ENCODE measurements around the gene ADARB1. TPM values are rescaled to one million over a fixed set of nuclear protein-coding genes. Genes with fewer than 3 reads are reported as not detected.

ADARB1 gene
- total and polyA plus RNA-seq, 2 of the 8 experiments (the other 6 are each of a cell fraction or from before 2014, with no cell fraction given): 4.7 to 14.9 TPM

- no peak for TF ChIP-seq EP300 (IDR thresholded peaks at IDR 0.05; ENCODE audit: borderline replicate concordance in 1 of 2, low read depth in 2 of 2, low read length in 2 of 2)
- no peak for TF ChIP-seq CHD7 (IDR thresholded peaks at IDR 0.05; ENCODE audit: insufficient replicate concordance, low read length)
- no peak for TF ChIP-seq RBBP5 (IDR thresholded peaks at IDR 0.05; ENCODE audit: borderline replicate concordance, low read depth, low read length)
- no peak for TF ChIP-seq POLR2A (IDR thresholded peaks at IDR 0.05; ENCODE audit: control extremely low read depth in 1 of 2, low read depth in 2 of 2, low read length in 2 of 2)
- TF ChIP-seq SIRT6 (IDR thresholded peaks at IDR 0.05; ENCODE audit: low read length): no peak
- TF ChIP-seq YY1 (IDR thresholded peaks at IDR 0.05; ENCODE audit: low read depth, low read length): no peak
- no peak for TF ChIP-seq RNF2 (IDR thresholded peaks at IDR 0.05; ENCODE audit: borderline replicate concordance, low read depth, low read length, missing control alignments, poor library complexity, severe bottlenecking)
- TF ChIP-seq RXRA (IDR thresholded peaks at IDR 0.05; ENCODE audit: insufficient read depth, low read depth, low read length): no peak
- TF ChIP-seq CHD2 (IDR thresholded peaks at IDR 0.05; ENCODE audit: low read length): no peak
- TF ChIP-seq CREB1 (IDR thresholded peaks at IDR 0.05): peak; percentile 66
- no peak for TF ChIP-seq CHD1 (IDR thresholded peaks at IDR 0.05; ENCODE audit: low read depth, low read length)
These were observed 66.1 kb downstream of the ADARB1 start (continued) for GRCh38 chr21:45140346-45140940.

Measured in H1 (cell line).